ENCODE results near the gene TGM2.

- no peak for TF ChIP-seq CTCF (tag by site-specific recombination; IDR thresholded peaks at IDR 0.05)
- no peak for TF ChIP-seq ZNF585B (tag by site-specific recombination; IDR thresholded peaks at IDR 0.05)
Observed at GRCh38 chr20:38145729-38146075, 19.4 kb downstream of the TGM2 start.
